Kidney (tissue), 14 donors: ENCODE data around the gene NSD2. TPM values are rescaled to one million over a fixed set of nuclear protein-coding genes. Genes with fewer than 3 reads are reported as not detected.

Experiments used
- DNase-seq, 5 donors: peaks; one replicate each; pipeline ENCODE4 v3.0.0-alpha.2; 2013 to 2020
- FAIRE-seq: peaks from 2 replicates; lab custom pipeline; 2012; peaks lifted over from hg19 to GRCh38; lab: Jason Lieb, UNC
- H3K27ac ChIP-seq, 2 donors: one replicate each; pipeline ENCODE4 v1.7.0; 2013; ENCODE audit warnings: low read depth in 2 of 2, low read length in 2 of 2, inconsistent platforms in 1 of 2
- H3K27me3 ChIP-seq: one replicate; pipeline ENCODE4 v1.7.1; 2013; ENCODE audit warnings: low read length, inconsistent platforms; ENCODE audit not compliant: control insufficient read depth, insufficient read depth
- H3K36me3 ChIP-seq, 3 donors: one replicate each; pipeline versions ENCODE4 v1.7.0 to v1.7.1; 2013; ENCODE audit warnings: low read length in 3 of 3, control low read depth in 1 of 3, inconsistent platforms in 1 of 3; ENCODE audit not compliant: insufficient read depth in 3 of 3, control insufficient read depth in 2 of 3
- H3K4me1 ChIP-seq, 3 donors: one replicate each; pipeline versions ENCODE4 v1.7.0 to v1.7.1; 2013; ENCODE audit warnings: low read length in 3 of 3, inconsistent platforms in 1 of 3, low read depth in 1 of 3; ENCODE audit not compliant: control insufficient read depth in 2 of 3, insufficient read depth in 2 of 3
- H3K4me3 ChIP-seq, 3 donors: one replicate each; pipeline versions ENCODE4 v1.7.0 to v1.8.1; 2013; ENCODE audit warnings: low read length in 3 of 3, control low read depth in 1 of 3, inconsistent platforms in 1 of 3
- H3K9ac ChIP-seq, 3 donors: one replicate each; pipeline versions ENCODE4 v1.7.0 to v1.7.1; 2013; ENCODE audit warnings: low read length in 3 of 3, control low read depth in 1 of 3, inconsistent platforms in 1 of 3
- H3K9me3 ChIP-seq, 3 donors: one replicate each; pipeline versions ENCODE4 v1.7.0 to v1.7.1; 2013; ENCODE audit warnings: low read length in 3 of 3, control low read depth in 1 of 3, inconsistent platforms in 1 of 3; ENCODE audit not compliant: control insufficient read depth in 2 of 3, insufficient read depth in 1 of 3
- intact Hi-C: fragments of 100-400 bp; cut with DNase I; formaldehyde crosslinking; loops from one replicate; pipeline ENCODE4 v1.11.1; 2022
- polyA plus RNA-seq: library from polyadenylated mRNA; stranded (reverse); fragments of 350-450 nt; fragmentation: Illumina TruSeq; extraction: RNeasy Lipid Tissue Mini Kit (QIAGEN cat#74804); gene quantifications from one replicate; pipeline ENCODE4 v1.2.3, GENCODE V29; 2014; ENCODE audit warnings: low read depth, low replicate concordance; ENCODE audit not compliant: insufficient read depth
- total RNA-seq: library from RNA; stranded (reverse); fragmentation: NEBNext Ultra II Directional; extraction: Animal tissue kit (Norgen Biotek cat#: 25700); gene quantifications from one replicate; pipeline ENCODE4 v1.2.1, GENCODE V29; 2021
- TF ChIP-seq, protein P1 (sequence below): IDR thresholded peaks from 3 replicates; pipeline ENCODE4 v1.5.1; 2012; ENCODE audit warnings: mild to moderate bottlenecking, moderate library complexity, borderline replicate concordance; ENCODE audit not compliant: insufficient read depth; ENCODE audit errors: extremely low read depth
- donor health status: control.
- donor health status: control.
- donor health status: control.
- donor health status: control.
- donor health status: control.
- donor health status: DM: yes; HTN: yes; CAD: no.
- donor health status: Normal renal cell carcinoma (clear cell type).

Gene NSD2
- total and polyA plus RNA-seq, 2 donors from 2014 or later = 5.5 to 51.2 TPM

DNA sequence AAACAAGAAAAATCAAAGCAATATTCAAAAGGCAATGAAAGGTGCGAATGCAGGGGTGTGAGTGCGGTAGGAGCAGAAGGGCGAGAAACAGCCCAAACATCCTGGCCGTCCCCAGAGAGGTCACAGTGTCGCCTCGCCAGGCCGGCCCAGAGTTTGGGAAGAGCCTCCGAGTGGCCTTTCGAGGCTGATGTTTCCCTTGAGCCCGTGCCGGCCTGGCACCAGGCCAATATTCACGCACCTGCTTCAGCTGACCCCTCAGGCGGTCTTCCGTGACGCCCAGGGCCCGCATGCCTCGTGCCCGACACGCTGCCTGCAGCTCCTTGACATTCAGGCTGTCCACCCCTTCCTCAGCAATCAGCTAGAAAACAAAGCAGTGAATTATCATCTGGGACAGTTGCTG, 45.9 kb upstream of the NSD2 start:
- no peaks in the 10 kb centered on the region for H3K27me3 ChIP-seq
- no peak for DNase-seq
- TF ChIP-seq, protein P1, sequence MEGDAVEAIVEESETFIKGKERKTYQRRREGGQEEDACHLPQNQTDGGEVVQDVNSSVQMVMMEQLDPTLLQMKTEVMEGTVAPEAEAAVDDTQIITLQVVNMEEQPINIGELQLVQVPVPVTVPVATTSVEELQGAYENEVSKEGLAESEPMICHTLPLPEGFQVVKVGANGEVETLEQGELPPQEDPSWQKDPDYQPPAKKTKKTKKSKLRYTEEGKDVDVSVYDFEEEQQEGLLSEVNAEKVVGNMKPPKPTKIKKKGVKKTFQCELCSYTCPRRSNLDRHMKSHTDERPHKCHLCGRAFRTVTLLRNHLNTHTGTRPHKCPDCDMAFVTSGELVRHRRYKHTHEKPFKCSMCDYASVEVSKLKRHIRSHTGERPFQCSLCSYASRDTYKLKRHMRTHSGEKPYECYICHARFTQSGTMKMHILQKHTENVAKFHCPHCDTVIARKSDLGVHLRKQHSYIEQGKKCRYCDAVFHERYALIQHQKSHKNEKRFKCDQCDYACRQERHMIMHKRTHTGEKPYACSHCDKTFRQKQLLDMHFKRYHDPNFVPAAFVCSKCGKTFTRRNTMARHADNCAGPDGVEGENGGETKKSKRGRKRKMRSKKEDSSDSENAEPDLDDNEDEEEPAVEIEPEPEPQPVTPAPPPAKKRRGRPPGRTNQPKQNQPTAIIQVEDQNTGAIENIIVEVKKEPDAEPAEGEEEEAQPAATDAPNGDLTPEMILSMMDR = no peak
- H3K27ac ChIP-seq = no peak overlapping the region
- H3K9ac ChIP-seq = no peak overlapping the region
- H3K4me3 ChIP-seq = no peak overlapping the region
- H3K4me1 ChIP-seq = no peaks in the 10 kb centered on the region
- intact Hi-C loops = no loop called here
- peaks cover 0 to 14% (median 10%) of the 10 kb centered on the region in 3 donors for H3K36me3 ChIP-seq
- H3K9me3 ChIP-seq = no peaks in the 10 kb centered on the region
- FAIRE-seq = no peak

DNA sequence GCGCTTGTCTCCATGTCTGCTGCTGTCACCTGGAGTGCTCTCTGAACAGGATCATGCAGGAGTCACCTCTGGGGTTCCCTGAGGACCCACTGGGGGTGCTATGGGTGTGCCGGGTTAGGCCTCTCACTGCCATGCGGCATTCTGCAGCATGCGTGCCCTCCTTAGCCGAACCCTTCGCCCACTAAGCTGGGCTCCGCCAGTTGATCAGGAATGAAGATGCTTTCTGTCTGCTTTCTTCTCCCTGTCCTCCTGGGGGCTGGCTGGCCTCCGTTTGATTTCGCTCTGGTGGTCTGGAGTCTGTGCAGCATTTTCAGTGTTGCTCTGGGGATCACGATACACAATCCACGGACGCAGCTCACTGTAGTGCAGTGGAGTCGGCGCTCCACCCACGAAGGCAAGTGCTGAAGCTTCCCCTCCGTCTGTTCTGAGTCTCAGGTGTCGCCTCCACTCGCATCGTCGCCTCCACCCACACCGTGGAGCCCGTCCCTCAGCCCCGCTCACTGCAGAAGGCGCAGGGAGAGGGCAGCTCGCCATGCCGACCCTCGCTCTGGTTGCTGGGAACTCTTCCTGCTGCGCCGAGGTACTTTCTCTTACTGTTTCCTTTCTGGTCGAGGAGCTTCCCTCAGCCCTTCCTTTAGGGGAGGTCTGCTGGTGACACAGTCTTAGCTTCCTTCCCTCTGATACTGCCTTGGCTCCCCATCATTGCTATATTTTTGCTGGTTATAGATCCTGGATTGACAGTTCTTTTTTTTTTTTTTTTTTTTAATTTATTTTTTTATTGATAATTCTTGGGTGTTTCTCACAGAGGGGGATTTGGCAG, 44.5 kb upstream of the NSD2 start:
- Histone ChIP-seq H3K9ac (no peak overlapping the region), H3K27me3 (no peaks in the 10 kb centered on the region), H3K4me3 (no peak overlapping the region), H3K27ac (no peak overlapping the region), H3K9me3 (no peaks in the 10 kb centered on the region), H3K36me3 (peaks cover 0 to 20% (median 17%) of the 10 kb centered on the region in 3 donors), H3K4me1 (no peaks in the 10 kb centered on the region)
- TF ChIP-seq, protein P1 = no peak
- intact Hi-C loops = no loop called here
- DNase-seq (no peak), FAIRE-seq (no peak)

DNA sequence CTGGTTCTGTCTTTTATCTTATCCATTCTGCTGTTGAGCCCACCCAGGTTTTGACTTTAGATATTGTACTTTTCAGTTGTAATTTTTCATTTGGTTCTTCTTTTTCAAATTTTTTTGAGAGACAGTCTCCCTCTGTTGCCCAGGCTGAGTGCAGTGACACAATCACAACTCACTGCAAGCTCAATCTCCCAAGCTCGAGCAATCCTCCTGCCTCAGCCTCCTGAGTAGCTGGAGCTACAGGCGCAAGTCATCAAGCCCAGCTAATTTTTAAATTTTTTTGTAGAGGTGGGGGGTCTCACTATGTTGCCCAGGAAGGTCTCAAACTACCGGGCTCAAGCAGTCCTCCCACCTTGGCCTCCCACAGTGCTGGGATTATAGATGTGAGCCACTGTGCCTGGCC, 41.0 kb upstream of the NSD2 start:
- Histone ChIP-seq H3K36me3 (peaks cover 2 to 35% (median 24%) of the 10 kb centered on the region in 3 donors), H3K4me1 (no peaks in the 10 kb centered on the region), H3K9ac (no peak overlapping the region), H3K27me3 (no peaks in the 10 kb centered on the region), H3K27ac (no peak overlapping the region), H3K4me3 (no peak overlapping the region), H3K9me3 (no peaks in the 10 kb centered on the region)
- intact Hi-C loops = no loop called here
- no peak for FAIRE-seq
- TF ChIP-seq, protein P1 = no peak
- no peak for DNase-seq
